GM21447 (cell line): Measurements from ENCODE around the gene DYNLL1.
A peak's percentile ranks its signal among the peaks of the same experiment; 100 is the strongest.
"Not testable (repeated sequence)": the region's sequence is repeated elsewhere in the genome, so short reads cannot be mapped to it uniquely, and the experiment has no call there.

Experiments used
- ATAC-seq: cut with Tn5 transposase; IDR thresholded peaks from one replicate; pipeline ENCODE4 v1.9.1; 2021; ENCODE audit not compliant: unreplicated experiment

The DYNLL1 gene

DNA sequence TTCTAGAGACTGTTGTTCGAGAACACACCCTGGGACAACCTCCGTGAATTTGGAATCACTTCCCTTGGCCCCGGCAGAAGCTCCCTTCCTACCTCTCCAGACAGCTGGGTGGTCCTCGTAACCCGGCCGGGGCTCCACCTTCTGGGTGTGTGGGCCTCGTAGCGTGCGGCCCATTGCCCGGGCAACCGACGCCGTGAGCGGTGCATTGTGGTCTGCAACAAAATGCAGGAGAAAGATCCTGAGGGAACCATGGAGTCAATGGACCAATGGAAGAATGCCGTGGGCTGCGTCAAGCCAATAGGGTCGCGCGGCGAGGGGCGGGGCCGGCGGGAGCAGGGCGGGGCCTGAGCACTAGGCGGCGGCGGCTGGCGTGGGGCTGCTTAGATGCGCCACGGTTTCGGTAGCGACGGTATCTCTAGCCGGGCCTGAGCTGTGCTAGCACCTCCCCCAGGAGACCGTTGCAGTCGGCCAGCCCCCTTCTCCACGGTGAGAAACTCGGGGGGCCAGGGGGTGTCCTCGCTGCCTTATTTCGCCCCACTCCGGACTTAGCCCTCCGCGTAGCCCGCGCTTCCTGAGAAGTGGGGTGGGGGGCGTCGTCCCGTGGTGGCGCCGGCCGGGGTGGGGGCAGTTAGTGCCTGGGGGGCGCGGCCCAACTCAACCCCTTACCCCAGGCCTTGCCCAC is at the start of gene DYNLL1:
DYNLL1 (plus strand) TSS at position 383 of the 682 bp plus-strand sequence. CDS start 309 bp downstream, outside the sequence.
- ATAC-seq, result peak; percentile 94

DNA sequence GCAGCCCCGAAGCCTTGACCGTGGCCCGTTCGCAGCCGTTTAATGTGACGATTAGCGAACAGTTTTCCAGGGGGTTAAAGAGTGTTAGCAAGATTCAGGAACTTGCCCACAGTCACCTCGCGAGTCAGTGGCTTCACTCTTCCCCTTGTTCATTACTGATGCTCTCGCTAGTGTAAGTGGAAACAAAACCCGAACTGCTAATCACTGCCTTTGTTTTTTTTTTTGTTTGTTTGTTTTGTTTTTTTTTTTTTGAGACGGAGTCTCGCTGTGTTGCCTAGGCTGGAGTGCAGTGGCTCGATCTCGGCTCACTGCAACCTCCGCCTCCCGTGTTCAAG is 49.1 kb upstream of the DYNLL1 start:
- not testable (repeated sequence) for ATAC-seq

DNA sequence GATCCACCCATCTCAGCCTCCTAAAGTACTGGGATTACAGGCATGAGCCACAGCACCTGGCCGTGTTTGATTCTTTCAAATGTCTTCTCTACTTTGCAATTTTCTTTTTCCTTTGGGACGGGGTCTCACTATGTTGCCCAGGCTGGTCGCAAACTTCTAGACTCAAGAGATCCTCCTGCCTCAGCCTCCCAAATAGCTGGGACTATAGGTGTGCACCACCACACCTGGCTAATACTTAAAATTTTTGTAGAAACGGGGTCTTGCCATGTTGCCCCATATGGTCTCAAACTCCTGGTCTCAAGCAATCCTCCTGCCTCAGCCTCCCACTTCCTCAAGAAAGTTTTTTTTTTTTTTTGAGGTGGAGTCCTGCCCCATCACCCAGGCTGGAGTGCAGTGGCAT is 47.9 kb upstream of the DYNLL1 start:
- no peak for ATAC-seq

DNA sequence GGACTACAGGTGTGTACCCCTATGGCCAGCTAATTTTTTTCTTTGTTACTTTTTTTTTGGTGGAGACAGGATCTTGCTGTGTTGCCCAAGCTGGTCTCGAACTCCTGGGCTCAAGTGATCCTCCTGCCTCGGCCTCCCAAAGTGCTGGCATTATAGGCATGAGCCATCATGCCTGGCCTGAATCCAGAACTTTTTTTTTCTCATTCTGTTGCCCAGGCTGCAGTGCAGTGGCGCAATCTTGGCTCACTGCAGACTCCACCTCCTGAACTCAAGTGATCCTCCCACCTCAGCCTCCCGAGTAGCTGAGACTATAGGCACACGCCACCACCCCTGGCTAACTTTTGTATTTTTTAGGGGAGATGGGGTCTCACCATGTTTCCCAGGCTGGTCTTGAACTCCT is 43.4 kb upstream of the DYNLL1 start:
- not testable (repeated sequence) for ATAC-seq

DNA sequence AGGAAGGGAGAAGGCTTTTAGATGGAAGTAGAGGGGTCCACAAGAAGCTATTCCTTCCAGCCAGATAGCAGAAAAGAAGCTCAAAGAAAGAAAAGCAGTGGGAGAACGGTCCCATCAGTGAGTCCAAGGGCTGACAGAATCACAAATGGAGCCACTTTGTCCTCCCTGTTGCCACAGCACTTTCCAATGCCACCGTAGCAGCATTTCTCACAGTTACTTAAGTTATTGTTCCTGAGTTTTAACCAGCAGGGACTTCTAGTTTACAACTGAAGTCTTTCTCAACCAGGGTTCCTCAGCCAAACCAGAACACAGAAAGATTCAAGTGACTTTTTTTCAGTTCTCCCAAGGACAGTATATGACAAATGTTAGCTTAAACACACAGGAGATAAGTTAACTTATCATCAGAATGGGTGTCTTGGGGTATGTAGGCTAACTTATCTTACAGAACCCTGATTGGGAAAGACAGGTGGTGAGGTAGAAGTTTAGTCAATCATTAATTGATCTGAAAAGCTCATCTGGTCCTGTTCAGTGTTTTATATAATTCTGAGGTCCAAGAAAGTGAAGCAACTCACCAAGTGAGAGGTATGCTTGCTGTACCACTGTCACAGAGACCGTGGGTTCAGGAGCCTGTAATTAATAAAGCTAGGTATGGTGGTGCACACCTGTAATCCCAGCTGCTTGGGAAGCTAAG is 42.7 kb upstream of the DYNLL1 start:
- no peak for ATAC-seq

DNA sequence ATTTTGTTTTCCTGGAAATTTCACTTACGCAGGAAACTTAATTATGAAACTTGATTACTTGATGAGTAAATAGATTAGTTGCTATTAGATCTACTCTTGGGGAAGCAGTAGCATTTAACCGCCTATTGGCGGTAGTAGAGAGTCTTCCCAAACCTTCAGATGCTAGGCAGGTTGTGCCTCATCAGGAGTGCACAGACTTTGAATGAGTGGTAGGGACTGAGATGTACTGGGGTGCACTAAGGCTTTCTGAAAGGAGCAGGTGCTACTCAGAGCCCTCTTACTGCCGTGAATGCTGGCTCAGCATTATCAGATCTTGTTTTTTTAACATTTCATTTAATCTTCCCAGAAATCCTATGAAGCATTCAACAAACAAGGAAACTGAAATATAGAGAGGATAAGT is 41.9 kb upstream of the DYNLL1 start:
- no peak for ATAC-seq

DNA sequence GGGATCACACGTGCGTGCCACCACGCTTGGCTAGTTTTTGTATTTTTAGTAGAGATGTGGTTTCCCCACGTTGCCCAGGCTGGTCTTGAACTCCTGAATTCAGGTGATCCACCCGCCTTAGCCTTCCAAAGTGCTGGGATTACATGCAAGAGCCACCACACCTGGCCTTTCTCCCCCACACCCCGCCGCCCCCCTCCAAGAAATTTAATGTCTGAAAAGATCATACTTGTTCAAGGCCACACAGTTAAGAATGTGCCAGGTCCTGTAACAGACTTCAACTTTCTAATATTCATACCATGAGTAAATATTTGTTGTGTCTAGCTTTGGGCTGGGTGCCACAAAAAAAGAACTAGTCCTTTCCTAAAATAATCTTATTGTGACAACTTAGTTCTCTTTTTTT is 40.6 kb upstream of the DYNLL1 start:
- ATAC-seq, result no peak

DNA sequence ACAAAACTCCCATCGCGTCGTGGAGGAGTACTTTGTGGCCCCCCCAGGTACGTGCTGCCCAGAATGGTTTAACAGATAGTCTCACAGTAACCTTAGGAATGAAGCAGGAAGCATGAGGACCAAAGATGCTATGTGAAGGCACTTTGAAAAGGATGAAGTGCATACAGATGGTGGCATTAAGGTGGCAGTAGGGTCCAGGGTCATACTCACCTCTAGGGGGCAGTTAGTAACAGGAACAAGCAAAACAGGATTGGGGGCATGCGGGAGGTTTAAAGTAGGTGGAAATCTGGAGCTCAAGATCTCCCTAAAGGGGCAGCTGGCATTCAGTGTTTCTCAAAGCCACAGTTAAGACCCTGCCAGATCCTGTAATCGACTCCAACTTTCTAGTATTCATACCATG is 38.8 kb upstream of the DYNLL1 start:
- no peak for ATAC-seq

DNA sequence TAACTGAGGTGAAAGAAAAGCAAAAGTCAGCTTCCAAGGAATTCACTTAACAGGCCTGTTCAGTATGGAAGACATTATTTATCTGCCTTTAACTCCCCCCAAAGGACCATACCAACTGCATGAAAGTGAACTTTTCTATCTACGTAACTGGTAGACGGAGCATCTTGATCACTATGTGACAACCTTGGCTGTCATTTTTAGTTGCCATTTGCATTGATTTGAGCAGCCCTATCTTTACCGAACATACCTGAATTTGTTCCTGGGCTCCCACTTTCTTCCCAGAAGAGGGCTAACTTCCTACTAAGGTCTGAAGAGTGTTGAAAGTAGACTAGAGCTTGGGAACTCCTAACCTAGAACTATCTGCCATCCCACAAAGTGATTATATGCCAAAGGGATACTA is 35.8 kb upstream of the DYNLL1 start:
- ATAC-seq, result no peak

DNA sequence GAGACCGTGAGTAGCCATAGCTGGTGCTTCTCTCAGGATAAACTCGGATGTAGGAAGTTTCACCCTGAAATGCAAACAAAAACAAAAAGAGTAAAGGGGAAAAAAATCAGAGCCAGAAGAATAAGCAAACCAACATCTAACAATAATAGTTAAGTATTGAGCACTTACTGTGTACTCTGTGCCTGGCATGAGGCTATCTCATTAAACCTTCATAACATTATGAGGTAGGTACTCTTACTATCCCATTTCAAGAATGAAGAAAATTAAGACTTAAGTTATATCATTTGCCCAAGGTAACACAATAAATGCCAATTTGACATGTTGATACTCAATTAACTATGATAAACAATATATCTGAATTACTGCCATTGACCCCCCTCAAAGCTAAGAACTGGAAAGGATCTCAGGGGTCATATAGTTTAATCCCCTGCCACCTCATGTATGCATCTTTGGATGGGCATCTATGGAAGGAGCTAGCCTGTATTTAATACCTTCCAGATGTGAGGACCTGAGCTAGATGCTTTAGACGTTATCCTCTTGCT is 33.7 kb upstream of the DYNLL1 start:
- no peak for ATAC-seq

DNA sequence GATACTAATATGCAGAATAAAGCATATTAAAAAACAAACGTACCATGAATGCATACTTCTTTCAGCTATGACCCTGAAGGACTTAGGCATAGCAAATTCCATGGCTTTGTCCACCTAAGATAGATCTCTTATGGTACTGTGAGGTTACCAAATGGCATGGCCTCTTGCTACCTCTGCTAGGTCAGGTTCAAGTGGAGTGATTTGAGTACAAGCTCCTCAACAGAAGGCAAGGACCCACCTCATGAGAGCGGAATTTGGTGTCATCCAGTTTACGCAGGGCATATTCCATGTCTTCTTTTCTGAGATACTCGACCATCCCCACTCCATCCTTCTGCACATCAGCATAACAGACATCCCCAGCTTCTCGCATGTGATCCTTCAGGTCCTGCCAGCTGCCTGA is 32.2 kb upstream of the DYNLL1 start:
- no peak for ATAC-seq

DNA sequence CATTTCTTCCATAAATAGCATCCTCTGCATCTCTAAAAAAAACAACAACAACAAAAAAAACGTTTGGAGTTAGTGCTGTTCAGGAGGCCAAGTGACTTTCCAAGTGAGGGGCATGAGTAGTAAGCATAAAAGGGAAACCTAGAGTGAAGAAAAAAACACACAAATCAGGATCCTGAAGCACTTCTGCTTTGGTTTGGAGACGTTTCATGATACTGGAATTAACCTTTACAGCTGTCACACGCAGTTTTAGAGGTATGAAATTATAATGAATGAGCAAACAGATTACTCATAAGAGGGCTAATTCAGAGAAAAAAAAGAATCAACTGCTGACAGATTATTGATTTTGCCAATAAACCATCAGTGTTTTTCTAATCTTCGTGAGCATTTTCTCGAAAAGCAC is 30.2 kb upstream of the DYNLL1 start:
- ATAC-seq, result no peak

DNA sequence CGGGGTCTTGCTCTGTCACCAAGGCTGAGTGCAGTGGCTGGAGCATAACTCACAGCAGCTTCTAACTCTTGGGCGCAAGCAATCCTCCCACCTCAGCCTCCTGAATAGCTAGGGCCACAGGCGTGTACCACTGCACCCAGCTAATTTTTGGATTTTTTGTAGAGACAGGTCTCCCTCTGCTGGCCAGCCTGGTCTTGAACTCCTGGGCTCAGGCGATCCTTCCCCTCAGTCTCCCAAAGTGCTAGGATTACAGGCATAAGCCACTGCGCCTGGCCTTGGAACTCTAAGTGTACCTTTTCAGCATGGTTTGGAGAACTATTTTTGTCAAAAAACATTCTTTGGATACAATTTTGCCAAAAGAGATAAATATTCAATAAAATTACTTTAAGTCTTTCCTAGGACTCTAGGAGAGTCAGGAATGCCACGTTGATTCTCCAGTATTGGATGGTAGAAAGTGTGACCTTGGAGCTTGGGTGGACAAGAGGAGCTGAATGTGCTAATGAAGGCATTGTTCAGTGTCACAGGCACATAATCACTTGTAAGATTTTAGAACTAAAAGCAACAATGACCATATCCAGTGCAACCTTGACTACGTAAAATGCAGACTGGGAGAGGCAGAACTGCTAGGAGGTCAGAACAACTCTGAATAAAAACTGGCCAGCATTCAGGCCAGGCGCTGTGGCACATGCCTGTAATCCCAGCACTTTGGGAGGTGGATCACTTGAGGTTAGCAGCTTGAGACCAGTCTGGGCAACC is 29.2 kb upstream of the DYNLL1 start:
- ATAC-seq, result no peak

DNA sequence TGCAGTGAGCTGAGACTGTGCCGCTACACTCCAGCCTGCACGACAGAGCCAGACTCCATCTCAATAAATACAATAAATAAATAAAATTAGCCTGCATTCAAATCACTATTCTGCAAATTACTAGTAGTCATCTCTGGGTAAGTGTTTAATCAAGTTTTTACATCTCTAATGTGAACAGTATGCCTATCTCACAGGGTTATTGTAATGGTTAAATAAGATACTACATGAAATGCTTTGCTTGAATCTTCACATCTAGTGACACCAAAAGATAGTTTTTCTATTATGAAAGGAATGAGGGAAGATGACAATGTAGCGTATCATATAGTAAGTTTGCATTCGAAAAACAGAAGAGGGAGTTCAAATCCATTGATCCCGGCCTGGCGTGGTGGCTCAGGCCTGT is 28.5 kb upstream of the DYNLL1 start:
- ATAC-seq, result no peak

DNA sequence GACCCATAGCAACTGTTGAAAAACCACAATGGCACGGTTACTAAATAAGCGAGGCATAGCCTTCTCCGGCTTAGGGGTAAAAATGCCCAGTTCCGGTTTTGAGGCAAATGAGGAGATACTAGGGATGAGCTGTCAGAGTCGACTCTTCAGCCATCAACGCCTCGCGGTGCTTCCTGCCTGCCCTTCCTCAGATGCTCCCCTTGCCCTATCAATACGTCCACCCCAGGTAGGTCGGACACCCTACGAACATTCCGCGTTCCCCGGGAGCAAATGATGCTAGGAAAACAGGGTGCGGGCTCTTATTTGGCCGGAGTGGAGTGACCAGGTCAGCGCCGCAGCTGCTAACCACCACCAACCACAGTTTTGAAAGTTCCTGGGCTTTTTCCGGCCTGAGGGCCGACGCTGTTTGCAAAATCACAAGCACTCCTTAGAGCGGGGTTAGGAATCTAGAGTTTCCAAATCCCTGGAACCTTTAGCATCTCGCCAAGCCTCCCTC is 27.5 kb upstream of the DYNLL1 start:
- no peak for ATAC-seq

DNA sequence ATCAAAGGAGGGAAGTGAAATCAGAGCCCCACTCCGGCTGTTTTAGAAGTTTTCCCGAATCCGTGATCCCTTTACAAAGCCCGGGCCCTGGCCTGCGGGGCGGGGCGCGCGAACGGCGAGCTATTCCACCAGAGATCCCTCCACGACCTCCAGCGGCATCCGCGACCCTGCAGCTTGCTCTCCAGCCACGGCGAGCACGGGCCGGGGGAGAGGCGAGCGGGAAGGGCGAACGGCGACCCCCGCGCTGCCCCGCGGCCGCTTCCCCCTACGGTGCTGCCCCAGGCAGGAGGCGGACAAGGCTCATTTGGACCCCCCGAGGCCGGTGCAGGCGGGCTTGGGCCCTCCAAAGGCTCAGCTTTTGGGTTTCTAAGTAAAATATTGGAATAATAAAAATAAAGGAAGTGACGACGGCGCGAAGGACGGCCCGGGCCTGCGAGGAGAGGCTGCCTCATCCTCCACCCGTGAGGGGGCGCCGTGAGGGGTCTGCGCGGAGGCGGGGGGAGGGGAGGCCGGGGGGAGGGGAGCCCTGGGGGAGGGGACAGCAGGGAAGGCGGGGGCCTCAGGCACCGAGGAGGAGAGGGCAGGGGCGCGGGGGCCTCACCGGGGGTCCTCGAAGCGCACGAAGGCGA is 27.0 kb upstream of the DYNLL1 start:
- peak; percentile 30 for ATAC-seq

DNA sequence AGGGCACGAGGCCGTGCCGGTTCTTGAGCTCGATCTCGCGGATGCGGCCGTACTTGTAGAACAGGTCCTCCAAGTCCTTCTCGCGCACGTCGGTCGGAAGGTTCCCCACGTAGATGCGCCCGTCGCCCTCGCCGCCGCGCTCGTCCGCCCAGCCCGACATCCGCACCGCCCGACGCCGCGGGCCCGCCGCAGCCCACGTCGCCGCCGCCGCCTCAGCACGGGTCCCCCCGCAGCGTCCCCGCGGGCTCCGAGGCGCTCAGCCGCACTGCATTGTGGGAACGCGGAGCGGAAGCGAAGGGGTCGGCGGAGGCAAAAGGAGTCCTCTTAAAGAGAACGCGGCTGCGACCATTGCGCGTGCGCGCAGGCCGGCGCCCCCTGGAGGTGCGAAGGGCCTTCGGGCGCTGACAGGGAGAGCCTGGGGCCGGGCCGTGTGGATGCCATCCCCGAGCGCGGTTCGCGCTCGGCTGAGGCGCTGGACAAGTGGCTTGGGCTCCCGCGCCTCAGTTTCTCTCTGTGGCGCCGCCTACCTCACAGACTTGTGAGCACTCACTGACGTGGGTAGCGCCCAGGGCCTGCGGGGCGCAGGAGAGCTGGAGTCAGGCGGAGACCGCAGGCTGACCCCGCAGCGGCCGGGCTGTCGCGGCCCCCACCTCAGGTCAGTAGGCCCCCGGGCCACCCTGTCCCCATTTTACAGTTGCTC is 26.3 kb upstream of the DYNLL1 start, which contains the start of gene SRSF9:
SRSF9 (minus strand) TSS at position 299 of the 700 bp plus-strand sequence; CDS start at position 160, 139 bp downstream.
- peak; percentile 81 for ATAC-seq

DNA sequence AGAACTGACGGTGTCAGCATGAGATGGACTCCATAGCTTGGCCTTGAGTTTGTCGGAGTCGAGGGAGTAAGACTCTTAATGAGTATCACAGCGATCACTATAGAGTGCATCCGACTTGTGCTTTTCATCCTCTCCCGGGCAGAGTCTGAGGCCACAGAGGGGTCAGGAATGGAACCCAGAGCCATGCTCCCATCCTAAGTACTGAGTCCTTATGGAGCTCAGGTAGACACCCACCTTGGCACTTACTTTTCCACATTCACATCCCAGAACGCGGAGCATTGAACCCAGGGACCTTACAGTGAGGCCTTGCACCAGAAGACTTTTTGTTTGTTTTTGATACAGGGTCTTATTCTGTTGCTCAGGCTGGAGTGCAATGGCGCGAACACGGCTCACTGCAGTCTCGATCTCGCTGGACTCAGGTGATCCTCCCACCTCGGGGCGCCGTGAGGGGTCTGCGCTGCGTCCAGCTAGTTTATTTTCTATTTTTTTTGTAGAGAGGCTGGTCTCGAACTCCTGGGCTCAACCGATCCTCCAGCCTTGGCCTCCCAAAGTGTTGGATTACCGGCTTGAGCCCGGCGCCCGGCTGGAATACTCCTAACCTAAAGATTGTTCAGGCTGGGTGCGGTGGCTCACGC is 25.6 kb upstream of the DYNLL1 start:
- peak; percentile 11 for ATAC-seq

DNA sequence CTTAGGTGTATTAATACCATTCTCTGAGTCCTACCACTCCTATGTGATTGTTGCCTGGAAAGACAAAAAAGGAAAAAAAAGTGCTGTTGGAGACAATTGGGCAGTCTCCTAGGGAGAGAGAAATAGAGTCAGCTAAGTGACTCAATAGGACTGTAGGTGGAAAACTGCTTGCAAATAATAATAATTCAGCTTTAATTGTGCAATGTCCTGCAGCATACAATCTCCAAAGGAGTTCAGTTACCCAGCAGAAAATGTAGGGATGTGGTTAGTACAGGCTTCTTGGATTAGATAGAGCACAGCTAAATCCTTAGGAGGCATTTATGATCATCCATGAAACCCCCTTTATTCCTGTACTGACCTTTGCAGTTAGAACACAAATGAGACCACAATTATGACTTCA is 23.4 kb upstream of the DYNLL1 start:
- no peak for ATAC-seq
